Spleen (tissue), 7 donors: ENCODE data around the gene MEF2A.

ENCODE experiments used
- CTCF ChIP-seq, 11 experiments: fragments of 200-600 bp in 7 of 11; fragments of 450-650 bp in 4 of 11; sonication (generic) in 4 of 11; IDR thresholded peaks in 8 of 11; conservative IDR thresholded peaks in 3 of 11; 1 replicate in 7 of 11; 2 replicates in 4 of 11; pipeline versions ENCODE4 v1.4.0 to v1.8.0; 2016 to 2021; ENCODE audit warnings: antibody characterized with exemption in 11 of 11, inconsistent platforms in 4 of 11, mild to moderate bottlenecking in 1 of 11
- POLR2A ChIP-seq, 3 donors: fragments of 450-650 bp; IDR thresholded peaks; one replicate each; pipeline ENCODE4 v1.5.1; 2017; ENCODE audit warnings: antibody characterized with exemption in 3 of 3, mild to moderate bottlenecking in 1 of 3
- POLR2AphosphoS5 ChIP-seq, 3 donors: sonication (generic); formaldehyde crosslinking; IDR thresholded peaks; one replicate each; pipeline ENCODE4 v1.5.1; 2017; ENCODE audit warnings: antibody characterized with exemption in 3 of 3
- donor health status: DM: no; HTN: no; CAD: no; lungs with moderate emphysema.
- donor health status: DM: no; HTN: no; CAD: no.
- donor health status: DM: no; HTN: no; CAD: no.

- TF ChIP-seq CTCF (IDR thresholded peaks at IDR 0.05 in 8 of 11, conservative IDR thresholded peaks at IDR 0.05 in 3 of 11) (no peak), POLR2AphosphoS5 (IDR thresholded peaks at IDR 0.05) (no peak), POLR2A (IDR thresholded peaks at IDR 0.05) (no peak)
Observed at GRCh38 chr15:99727733-99728132, 161.9 kb downstream of the MEF2A start.
